Breast epithelium (tissue), 3 donors: ENCODE results near the gene BEST1.
A peak's percentile ranks its signal among the peaks of the same experiment; 100 is the strongest.

Source experiments
- CTCF ChIP-seq, 3 donors: fragments of 450-650 bp; IDR thresholded peaks; one replicate each; pipeline ENCODE4 v1.5.1; 2016 to 2017; ENCODE audit warnings: antibody characterized with exemption in 3 of 3, mild to moderate bottlenecking in 3 of 3, moderate library complexity in 3 of 3
- POLR2A ChIP-seq: fragments of 450-650 bp; IDR thresholded peaks from one replicate; pipeline ENCODE4 v1.6.1; 2016; ENCODE audit warnings: antibody characterized with exemption, mild to moderate bottlenecking, moderate library complexity

DNA sequence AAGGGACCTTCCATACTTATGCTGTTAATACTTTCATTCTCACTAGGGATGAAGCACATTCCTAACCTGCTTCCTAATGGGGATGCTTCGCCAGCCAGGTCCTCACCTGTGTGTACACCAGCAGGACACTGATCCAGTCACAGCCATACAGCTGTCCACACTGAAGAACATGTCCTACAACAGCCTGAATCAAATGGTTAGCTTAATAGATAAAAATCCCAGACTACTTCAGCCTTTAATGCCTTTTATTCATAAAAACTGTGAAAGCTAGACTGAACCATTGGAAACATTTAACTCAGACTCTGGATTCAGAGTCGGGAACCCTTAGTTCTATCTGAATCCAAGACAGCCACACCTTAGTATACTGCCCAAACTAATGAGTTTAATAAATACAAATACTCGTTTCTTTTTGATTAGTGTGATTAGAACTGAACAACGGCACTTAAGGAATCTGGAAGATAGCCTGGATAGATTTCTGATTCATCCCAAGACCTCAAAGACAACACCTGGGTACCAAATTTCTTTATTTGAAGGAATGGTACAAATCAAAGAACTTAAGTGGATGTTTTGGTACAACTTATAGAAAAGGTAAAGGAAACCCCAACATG is 14.0 kb downstream of the BEST1 start:
- TF ChIP-seq CTCF (IDR thresholded peaks at IDR 0.05) (no peak), POLR2A (peak; percentile 9)
